Measurements from ENCODE around the gene TMEM107.

GRCh38 chr17:8206536-8206935 lies 30.4 kb upstream of the TMEM107 start:
- TF ChIP-seq CTCF (IDR thresholded peaks at IDR 0.05; ENCODE audit: insufficient read depth, low read length, poor library complexity, severe bottlenecking) (no peak), EZH2phosphoT487 (conservative IDR thresholded peaks at IDR 0.05; ENCODE audit: low read length) (no peak)
